ENCODE data around the gene PDIK1L.

The PDIK1L gene

DNA sequence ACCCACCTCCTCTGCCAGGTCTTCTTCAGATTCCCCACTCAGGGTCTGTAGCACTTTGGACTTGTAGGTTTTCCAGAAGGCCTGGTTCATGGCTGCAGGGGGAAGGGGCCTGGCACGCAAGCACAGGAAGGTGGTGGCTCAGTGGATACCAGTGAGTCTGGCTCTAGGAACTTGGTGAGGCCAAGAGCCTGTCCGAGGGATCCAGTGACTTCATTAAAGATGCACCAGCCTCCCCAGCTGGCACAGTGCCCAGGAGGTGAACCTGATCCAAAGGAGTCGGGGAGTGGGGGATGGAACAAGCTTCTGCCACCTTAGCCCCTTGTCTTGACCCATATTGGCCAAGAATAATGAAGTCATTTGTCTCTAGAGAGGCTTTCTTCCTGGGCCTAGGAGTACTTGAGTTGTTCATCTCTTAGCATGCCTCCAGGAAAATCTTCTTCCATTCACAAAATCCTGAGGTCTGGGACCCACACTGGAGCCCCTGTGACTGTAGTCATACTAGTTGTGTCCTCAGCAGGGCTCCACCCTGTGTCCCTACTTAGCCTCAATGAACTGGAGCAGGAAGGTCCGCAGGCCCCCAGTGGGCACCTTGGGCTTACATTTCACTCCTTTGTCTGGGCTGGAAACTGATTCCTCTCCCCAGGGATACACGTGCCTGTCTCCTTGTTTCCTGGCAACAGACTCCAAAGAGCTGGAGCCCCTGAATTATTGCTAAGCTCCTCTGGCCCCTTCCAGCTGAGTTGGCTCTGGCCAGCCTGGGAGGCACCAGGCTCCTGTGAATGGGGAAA, 57.0 kb downstream of the PDIK1L start, which contains the start of gene C1orf232:
Gene C1orf232 (minus strand): TSS at position 554 of the 788 bp plus-strand sequence. CDS start 464 bp downstream, at position 90.
- in situ Hi-C loops (cut with HindIII; ENCODE audit: low pct_ligation_motif_present, low sequenced_read_pairs), result no loop called here
- Histone ChIP-seq H3K36me3 (replicated peaks) (no peaks in the 10 kb centered on the region), H3K27ac (peak within 1 kb of the TSS; percentile 67), H3K4me3 (ENCODE audit: low read depth, low read length) (peak within 1 kb of the TSS; percentile 87), H3K27me3 (replicated peaks) (no peaks in the 10 kb centered on the region)
- DNase-seq, result no peak
- TF ChIP-seq, protein P1, sequence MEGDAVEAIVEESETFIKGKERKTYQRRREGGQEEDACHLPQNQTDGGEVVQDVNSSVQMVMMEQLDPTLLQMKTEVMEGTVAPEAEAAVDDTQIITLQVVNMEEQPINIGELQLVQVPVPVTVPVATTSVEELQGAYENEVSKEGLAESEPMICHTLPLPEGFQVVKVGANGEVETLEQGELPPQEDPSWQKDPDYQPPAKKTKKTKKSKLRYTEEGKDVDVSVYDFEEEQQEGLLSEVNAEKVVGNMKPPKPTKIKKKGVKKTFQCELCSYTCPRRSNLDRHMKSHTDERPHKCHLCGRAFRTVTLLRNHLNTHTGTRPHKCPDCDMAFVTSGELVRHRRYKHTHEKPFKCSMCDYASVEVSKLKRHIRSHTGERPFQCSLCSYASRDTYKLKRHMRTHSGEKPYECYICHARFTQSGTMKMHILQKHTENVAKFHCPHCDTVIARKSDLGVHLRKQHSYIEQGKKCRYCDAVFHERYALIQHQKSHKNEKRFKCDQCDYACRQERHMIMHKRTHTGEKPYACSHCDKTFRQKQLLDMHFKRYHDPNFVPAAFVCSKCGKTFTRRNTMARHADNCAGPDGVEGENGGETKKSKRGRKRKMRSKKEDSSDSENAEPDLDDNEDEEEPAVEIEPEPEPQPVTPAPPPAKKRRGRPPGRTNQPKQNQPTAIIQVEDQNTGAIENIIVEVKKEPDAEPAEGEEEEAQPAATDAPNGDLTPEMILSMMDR (IDR thresholded peaks at IDR 0.05; ENCODE audit: low read depth, low read length, missing control alignments), result no peak

DNA sequence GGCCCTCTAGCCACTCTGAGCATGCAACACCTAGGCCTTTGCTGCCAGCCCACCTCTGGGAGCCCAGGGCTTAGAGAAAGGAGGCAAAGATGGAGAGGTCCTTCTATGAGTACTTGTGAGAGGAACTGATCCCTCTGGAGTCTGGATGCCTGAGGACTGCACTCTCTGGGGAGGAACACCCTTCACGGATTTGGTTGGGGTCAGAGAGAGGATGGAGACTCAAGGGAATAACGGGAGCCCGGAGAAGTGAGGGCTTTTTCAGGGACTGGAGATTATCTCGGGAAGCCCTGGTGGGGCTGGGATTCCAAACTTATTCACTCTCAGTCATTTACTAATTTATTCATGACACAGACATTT, 57.6 kb downstream of the PDIK1L start:
- Histone ChIP-seq H3K36me3 (replicated peaks) (no peaks in the 10 kb centered on the region), H3K27me3 (replicated peaks) (no peaks in the 10 kb centered on the region), H3K27ac (no peak overlapping the region), H3K4me3 (ENCODE audit: low read depth, low read length) (peak overlapping the region; percentile 87)
- no peak for DNase-seq
- TF ChIP-seq, protein P1 (IDR thresholded peaks at IDR 0.05; ENCODE audit: low read depth, low read length, missing control alignments), result no peak
- in situ Hi-C loops (cut with HindIII; ENCODE audit: low pct_ligation_motif_present, low sequenced_read_pairs), result no loop called here

DNA sequence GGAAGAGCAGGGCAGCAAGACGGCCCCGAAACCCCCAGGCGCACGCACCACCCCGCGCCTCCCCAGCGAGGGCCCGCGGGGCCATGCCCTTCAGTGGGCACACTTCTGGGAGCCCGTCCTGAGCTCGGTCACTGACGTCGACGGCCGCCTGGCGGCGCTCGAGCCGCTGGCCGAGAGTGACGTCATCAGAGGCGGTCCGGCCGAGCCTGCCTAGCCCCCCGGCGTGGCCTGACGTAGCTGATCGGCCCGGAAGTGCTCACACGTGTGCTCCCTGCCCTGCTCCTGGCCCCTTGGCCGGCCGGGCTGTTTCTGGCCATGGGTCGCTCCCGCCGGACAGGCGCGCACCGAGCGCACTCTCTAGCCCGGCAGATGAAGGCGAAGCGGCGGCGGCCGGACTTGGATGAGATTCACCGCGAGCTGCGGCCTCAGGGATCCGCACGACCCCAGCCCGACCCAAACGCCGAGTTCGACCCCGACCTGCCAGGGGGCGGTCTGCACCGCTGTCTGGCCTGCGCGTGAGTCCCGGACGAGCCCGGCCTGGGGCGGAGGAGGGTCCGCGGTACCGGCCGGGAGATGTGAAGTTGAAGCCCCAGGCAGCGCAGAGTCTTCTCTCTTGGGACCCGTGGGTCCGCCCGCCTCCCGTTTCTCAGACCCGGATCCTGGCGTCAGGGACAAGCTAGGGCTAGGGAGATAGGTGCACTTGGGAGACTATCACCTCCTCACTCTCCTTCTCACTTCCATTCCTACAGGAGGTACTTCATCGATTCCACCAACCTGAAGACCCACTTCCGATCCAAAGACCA, 58.2 kb downstream of the PDIK1L start, which contains the start of gene ZNF593:
Gene ZNF593 (plus strand): TSS at position 240 of the 803 bp plus-strand sequence. CDS start 76 bp downstream, at position 316.
- H3K27me3 ChIP-seq (replicated peaks), result no peaks in the 10 kb centered on the region
- peak; percentile 78 for DNase-seq
- TF ChIP-seq, protein P1 (IDR thresholded peaks at IDR 0.05; ENCODE audit: low read depth, low read length, missing control alignments), result peak; percentile 79
- peak within 1 kb of the TSS; percentile 67 for H3K27ac ChIP-seq
- in situ Hi-C loops (cut with HindIII; ENCODE audit: low pct_ligation_motif_present, low sequenced_read_pairs), result no loop called here
- no peaks in the 10 kb centered on the region for H3K36me3 ChIP-seq (replicated peaks)
- peak within 1 kb of the TSS; percentile 87 for H3K4me3 ChIP-seq (ENCODE audit: low read depth, low read length)

DNA sequence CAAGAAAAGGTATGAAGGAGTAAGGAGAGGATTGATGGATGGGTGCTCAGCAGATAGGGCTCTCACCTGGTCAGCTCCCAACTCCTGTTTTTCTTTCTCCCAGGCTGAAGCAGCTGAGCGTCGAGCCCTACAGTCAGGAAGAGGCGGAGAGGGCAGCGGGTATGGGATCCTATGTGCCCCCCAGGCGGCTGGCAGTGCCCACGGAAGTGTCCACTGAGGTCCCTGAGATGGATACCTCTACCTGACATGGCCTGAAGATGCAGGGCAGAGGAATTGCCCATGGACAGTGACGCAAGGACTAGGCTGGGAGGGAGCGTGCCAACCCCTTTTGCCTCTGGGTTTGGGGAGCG, 58.8 kb downstream of the PDIK1L start:
- no peaks in the 10 kb centered on the region for H3K36me3 ChIP-seq (replicated peaks)
- TF ChIP-seq, protein P1 (IDR thresholded peaks at IDR 0.05; ENCODE audit: low read depth, low read length, missing control alignments), result no peak
- DNase-seq, result no peak
- in situ Hi-C loops (cut with HindIII; ENCODE audit: low pct_ligation_motif_present, low sequenced_read_pairs), result no loop called here
- no peak overlapping the region for H3K27ac ChIP-seq
- peak overlapping the region; percentile 87 for H3K4me3 ChIP-seq (ENCODE audit: low read depth, low read length)
- H3K27me3 ChIP-seq (replicated peaks), result no peaks in the 10 kb centered on the region

DNA sequence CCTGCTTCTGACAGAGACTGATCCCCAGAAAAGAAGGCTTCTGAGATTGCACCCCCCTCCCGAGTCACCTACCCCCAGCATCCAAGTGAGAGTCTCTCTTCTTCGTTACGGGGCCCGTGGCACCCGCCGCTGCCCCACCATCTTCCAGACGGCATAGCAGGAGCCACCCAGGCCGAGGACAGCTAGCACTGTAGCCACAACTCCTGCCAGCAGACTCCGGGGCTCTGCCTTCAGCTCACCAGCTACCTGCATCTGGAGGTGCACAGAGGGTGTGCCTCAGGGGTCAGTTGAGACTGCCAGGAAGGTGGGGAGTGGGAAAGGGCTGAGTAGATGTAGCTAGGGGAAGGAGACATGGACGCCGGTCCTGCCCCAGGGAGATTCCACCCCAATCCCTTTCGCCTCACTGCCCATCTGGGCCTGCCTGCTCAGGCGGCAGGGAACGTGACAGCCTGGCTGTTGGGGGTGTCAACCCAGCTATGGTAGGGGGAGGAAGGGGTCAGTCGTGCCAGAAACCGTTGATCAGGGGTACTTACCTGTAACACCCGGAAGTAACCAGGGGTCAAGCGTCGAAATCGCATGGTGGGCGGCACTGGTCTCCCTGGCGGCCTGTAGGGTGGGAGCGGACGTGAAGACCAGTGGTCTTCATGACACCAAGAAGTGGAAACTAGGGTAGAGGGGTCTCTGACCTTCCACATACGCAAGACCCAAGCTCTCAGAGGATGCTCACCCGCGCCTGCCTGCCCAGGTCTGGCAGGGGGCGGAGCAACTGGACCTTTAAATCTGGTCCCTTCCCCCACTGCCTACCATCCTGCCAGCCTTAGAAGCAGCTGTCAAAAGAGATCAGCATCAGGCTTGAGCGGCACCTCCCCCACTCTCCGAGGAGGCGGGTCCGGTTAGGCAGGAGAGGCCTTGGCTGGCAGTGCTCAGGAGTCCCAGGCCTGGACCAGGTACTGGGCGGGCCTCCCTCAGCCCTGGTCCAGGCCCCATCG, 59.8 kb downstream of the PDIK1L start, which contains the start of gene ZNF593OS:
Gene ZNF593OS (minus strand): TSS at position 749 of the 989 bp plus-strand sequence. CDS start 171 bp downstream, at position 578.
- TF ChIP-seq, protein P1 (IDR thresholded peaks at IDR 0.05; ENCODE audit: low read depth, low read length, missing control alignments), result no peak

More for the DNA sequence above, 59.8 kb downstream of the PDIK1L start, which contains the start of gene ZNF593OS:
- H3K4me3 ChIP-seq (ENCODE audit: low read depth, low read length), result peak within 1 kb of the TSS; percentile 87
- H3K27me3 ChIP-seq (replicated peaks), result no peaks in the 10 kb centered on the region
- no peak within 1 kb of the TSS for H3K27ac ChIP-seq
- in situ Hi-C loops (cut with HindIII; ENCODE audit: low pct_ligation_motif_present, low sequenced_read_pairs), result no loop called here
- no peaks in the 10 kb centered on the region for H3K36me3 ChIP-seq (replicated peaks)
- DNase-seq, result no peak

Data from brain microvascular endothelial cell (primary cell).